Measurements from ENCODE around the gene GRIK3.

GRCh38 chr1:36825226-36825625 lies 209.1 kb downstream of the GRIK3 start:
- no peak for TF ChIP-seq CTCF (IDR thresholded peaks at IDR 0.05)
- TF ChIP-seq POLR2A (IDR thresholded peaks at IDR 0.05), result no peak
